ENCODE data around the gene GPC4. TPM values are rescaled to one million over a fixed set of nuclear protein-coding genes. Genes with fewer than 3 reads are reported as not detected.

Gene GPC4
- total RNA-seq, 1 experiment from 2014 or later, result 17.8 TPM

- Histone ChIP-seq H3K4me3 (ENCODE audit: low read depth, low read length, poor library complexity, severe bottlenecking) (no peak overlapping the region), H3K9me3 (ENCODE audit: low read depth, low read length, poor library complexity, severe bottlenecking) (no peaks in the 10 kb centered on the region), H3K27me3 (replicated peaks; ENCODE audit: insufficient read depth, low read depth, low read length, poor library complexity) (no peaks in the 10 kb centered on the region), H3K36me3 (ENCODE audit: insufficient read depth, low read length, poor library complexity, severe bottlenecking) (no peaks in the 10 kb centered on the region), H3K4me1 (ENCODE audit: insufficient read depth, low read length, poor library complexity, severe bottlenecking) (no peaks in the 10 kb centered on the region), H3K27ac (ENCODE audit: low read depth, low read length, poor library complexity, severe bottlenecking) (no peak overlapping the region)
- no peak for DNase-seq (ENCODE audit: low spot score)
- TF ChIP-seq CTCF (conservative IDR thresholded peaks at IDR 0.05; ENCODE audit: low read depth, low read length), result no peak
- no peak for TF ChIP-seq EZH2 (IDR thresholded peaks at IDR 0.05; ENCODE audit: borderline replicate concordance, low read depth, low read length, poor library complexity, severe bottlenecking)
- intact Hi-C loops (cut with micrococcal nuclease; ENCODE audit: unreplicated experiment), result no loop called here
- BruUV-seq (replicated peaks), result no TSS peak
- CTCF ChIA-PET, result no interaction called here
- POLR2A ChIA-PET (ENCODE audit: low non-redundant PET), result interaction anchor here (0.5 kb wide), 1 partner anchor 192 kb away, joined by 10 read pairs; no protein-coding TSS in a partner anchor
These were observed 164.1 kb downstream of the GPC4 start for GRCh38 chrX:133251204-133251603.

- TF ChIP-seq EZH2 (IDR thresholded peaks at IDR 0.05; ENCODE audit: borderline replicate concordance, low read depth, low read length, poor library complexity, severe bottlenecking) (no peak), CTCF (conservative IDR thresholded peaks at IDR 0.05; ENCODE audit: low read depth, low read length) (no peak)
- no peak for DNase-seq (ENCODE audit: low spot score)
- Histone ChIP-seq H3K27ac (ENCODE audit: low read depth, low read length, poor library complexity, severe bottlenecking) (no peak overlapping the region), H3K4me3 (ENCODE audit: low read depth, low read length, poor library complexity, severe bottlenecking) (no peak overlapping the region), H3K27me3 (replicated peaks; ENCODE audit: insufficient read depth, low read depth, low read length, poor library complexity) (no peaks in the 10 kb centered on the region), H3K36me3 (ENCODE audit: insufficient read depth, low read length, poor library complexity, severe bottlenecking) (no peaks in the 10 kb centered on the region), H3K9me3 (ENCODE audit: low read depth, low read length, poor library complexity, severe bottlenecking) (no peaks in the 10 kb centered on the region), H3K4me1 (ENCODE audit: insufficient read depth, low read length, poor library complexity, severe bottlenecking) (no peaks in the 10 kb centered on the region)
- POLR2A ChIA-PET (ENCODE audit: low non-redundant PET), result interaction anchor here (0.5 kb wide), 1 partner anchor 192 kb away, joined by 10 read pairs; no protein-coding TSS in a partner anchor
- BruUV-seq (replicated peaks), result no TSS peak
- intact Hi-C loops (cut with micrococcal nuclease; ENCODE audit: unreplicated experiment), result no loop called here
- CTCF ChIA-PET, result no interaction called here
These were observed 164.8 kb downstream of the GPC4 start for GRCh38 chrX:133250184-133251100.

Other genes with a start within 250 kb of the GPC4 start
- gene TFDP3, start 197.1 kb downstream of the GPC4 start, total RNA-seq (2021), result 0.35 and 0.56 TPM in 2 replicates

Data from A673 (cell line).